Glutamatergic neuron (in vitro differentiated cells): ENCODE data around the gene EIF4A3. TPM values are rescaled to one million over a fixed set of nuclear protein-coding genes. Genes with fewer than 3 reads are reported as not detected.
A peak's percentile ranks its signal among the peaks of the same experiment; 100 is the strongest.

Experiments
- DNase-seq: peaks from one replicate; pipeline ENCODE4 v3.0.0; 2022
- H3K27ac Mint-ChIP-seq: one replicate; pipeline ENCODE4 v1.8.0; 2020; ENCODE audit warnings: mild to moderate bottlenecking, mixed read lengths, inconsistent platforms; ENCODE audit not compliant: unreplicated experiment
- H3K27me3 Mint-ChIP-seq: one replicate; pipeline ENCODE4 v1.8.0; 2020; ENCODE audit warnings: mild to moderate bottlenecking, moderate library complexity, mixed read lengths, inconsistent platforms; ENCODE audit not compliant: unreplicated experiment
- H3K36me3 Mint-ChIP-seq: one replicate; pipeline ENCODE4 v1.8.0; 2020; ENCODE audit warnings: mild to moderate bottlenecking, mixed read lengths, inconsistent platforms; ENCODE audit not compliant: unreplicated experiment
- H3K4me1 Mint-ChIP-seq: one replicate; pipeline ENCODE4 v1.8.0; 2020; ENCODE audit warnings: mild to moderate bottlenecking, low read depth, mixed read lengths, inconsistent platforms; ENCODE audit not compliant: unreplicated experiment
- H3K4me3 Mint-ChIP-seq: one replicate; pipeline ENCODE4 v1.8.0; 2020; ENCODE audit warnings: mild to moderate bottlenecking, mixed read lengths, inconsistent platforms; ENCODE audit not compliant: unreplicated experiment
- H3K9me3 Mint-ChIP-seq: one replicate; pipeline ENCODE4 v1.8.0; 2020; ENCODE audit warnings: mild to moderate bottlenecking, moderate library complexity, mixed read lengths, inconsistent platforms; ENCODE audit not compliant: unreplicated experiment
- CTCF ChIP-seq: fragments of 200-600 bp; sonication (generic); IDR thresholded peaks from one replicate; pipeline ENCODE4 v1.5.0; 2021; ENCODE audit not compliant: partially characterized antibody, unreplicated experiment
- total RNA-seq: library from RNA; stranded (reverse); fragmentation: NEBNext Ultra II Directional; extraction: Animal tissue kit (Norgen Biotek cat#: 25700); gene quantifications from one replicate; pipeline ENCODE4 v1.2.1, GENCODE V29; 2021; ENCODE audit not compliant: unreplicated experiment

The EIF4A3 gene
- total RNA-seq, 1 donor from 2014 or later = 110 TPM

GRCh38 chr17:80106176-80106575, 40.8 kb downstream of the EIF4A3 start:
- Mint-ChIP-seq H3K27me3 (peaks cover 13% of the 10 kb centered on the region), H3K36me3 (no peaks in the 10 kb centered on the region), H3K4me3 (no peak overlapping the region), H3K4me1 (peaks cover 25% of the 10 kb centered on the region), H3K9me3 (peaks cover 23% of the 10 kb centered on the region), H3K27ac (peak overlapping the region; percentile 66)
- TF ChIP-seq CTCF = no peak
- no peak for DNase-seq

DNA sequence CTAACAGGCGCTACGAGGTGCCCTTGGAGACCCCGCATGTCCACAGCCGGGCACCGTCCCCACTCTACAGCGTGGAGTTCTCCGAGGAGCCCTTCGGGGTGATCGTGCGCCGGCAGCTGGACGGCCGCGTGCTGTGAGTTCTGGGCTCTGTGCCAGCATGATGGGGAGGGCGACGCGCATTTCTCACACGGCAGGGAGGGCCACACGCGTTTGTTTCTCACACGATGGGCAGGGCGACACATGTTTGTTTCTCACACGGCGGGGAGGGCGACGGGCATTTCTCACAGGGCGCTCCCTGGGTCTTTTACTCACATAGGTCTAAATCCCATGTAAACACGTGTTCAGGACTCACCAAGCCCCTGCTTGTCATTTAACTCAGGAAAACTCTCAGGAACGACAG, 41.2 kb downstream of the EIF4A3 start:
- Mint-ChIP-seq H3K36me3 (no peaks in the 10 kb centered on the region), H3K4me1 (peaks cover 26% of the 10 kb centered on the region), H3K27me3 (peaks cover 15% of the 10 kb centered on the region), H3K4me3 (no peak overlapping the region), H3K9me3 (peaks cover 24% of the 10 kb centered on the region), H3K27ac (peak overlapping the region; percentile 66)
- DNase-seq = no peak
- no peak for TF ChIP-seq CTCF

DNA sequence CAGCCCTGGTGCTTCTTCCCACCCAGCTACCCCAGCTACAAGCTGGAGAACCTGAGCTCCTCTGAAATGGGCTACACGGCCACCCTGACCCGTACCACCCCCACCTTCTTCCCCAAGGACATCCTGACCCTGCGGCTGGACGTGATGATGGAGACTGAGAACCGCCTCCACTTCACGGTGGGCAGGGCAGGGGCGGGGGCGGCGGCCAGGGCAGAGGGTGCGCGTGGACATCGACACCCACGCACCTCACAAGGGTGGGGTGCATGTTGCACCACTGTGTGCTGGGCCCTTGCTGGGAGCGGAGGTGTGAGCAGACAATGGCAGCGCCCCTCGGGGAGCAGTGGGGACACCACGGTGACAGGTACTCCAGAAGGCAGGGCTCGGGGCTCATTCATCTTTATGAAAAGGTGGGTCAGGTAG, 42.0 kb downstream of the EIF4A3 start:
- H3K4me1 Mint-ChIP-seq = peaks cover 27% of the 10 kb centered on the region
- no peak overlapping the region for H3K4me3 Mint-ChIP-seq
- DNase-seq = no peak
- no peaks in the 10 kb centered on the region for H3K36me3 Mint-ChIP-seq
- peaks cover 27% of the 10 kb centered on the region for H3K9me3 Mint-ChIP-seq
- TF ChIP-seq CTCF = no peak
- peak overlapping the region; percentile 12 for H3K27ac Mint-ChIP-seq
- peaks cover 16% of the 10 kb centered on the region for H3K27me3 Mint-ChIP-seq

DNA sequence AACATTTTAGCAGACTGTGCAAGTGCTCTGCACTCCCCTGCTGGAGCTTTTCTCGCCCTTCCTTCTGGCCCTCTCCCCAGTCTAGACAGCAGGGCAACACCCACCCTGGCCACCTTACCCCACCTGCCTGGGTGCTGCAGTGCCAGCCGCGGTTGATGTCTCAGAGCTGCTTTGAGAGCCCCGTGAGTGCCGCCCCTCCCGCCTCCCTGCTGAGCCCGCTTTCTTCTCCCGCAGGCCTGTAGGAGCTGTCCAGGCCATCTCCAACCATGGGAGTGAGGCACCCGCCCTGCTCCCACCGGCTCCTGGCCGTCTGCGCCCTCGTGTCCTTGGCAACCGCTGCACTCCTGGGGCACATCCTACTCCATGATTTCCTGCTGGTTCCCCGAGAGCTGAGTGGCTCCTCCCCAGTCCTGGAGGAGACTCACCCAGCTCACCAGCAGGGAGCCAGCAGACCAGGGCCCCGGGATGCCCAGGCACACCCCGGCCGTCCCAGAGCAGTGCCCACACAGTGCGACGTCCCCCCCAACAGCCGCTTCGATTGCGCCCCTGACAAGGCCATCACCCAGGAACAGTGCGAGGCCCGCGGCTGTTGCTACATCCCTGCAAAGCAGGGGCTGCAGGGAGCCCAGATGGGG, 42.5 kb downstream of the EIF4A3 start:
- Mint-ChIP-seq H3K27ac (no peak overlapping the region), H3K4me3 (peak overlapping the region; percentile 100), H3K36me3 (no peaks in the 10 kb centered on the region), H3K4me1 (peaks cover 27% of the 10 kb centered on the region), H3K27me3 (peaks cover 16% of the 10 kb centered on the region), H3K9me3 (peaks cover 27% of the 10 kb centered on the region)
- DNase-seq = no peak
- TF ChIP-seq CTCF = no peak

GRCh38 chr17:80103449-80104085, 43.4 kb downstream of the EIF4A3 start:
- Mint-ChIP-seq H3K27me3 (peaks cover 16% of the 10 kb centered on the region), H3K4me1 (peaks cover 27% of the 10 kb centered on the region), H3K9me3 (peaks cover 26% of the 10 kb centered on the region), H3K4me3 (peak overlapping the region; percentile 100), H3K27ac (peak overlapping the region; percentile 100), H3K36me3 (no peaks in the 10 kb centered on the region)
- TF ChIP-seq CTCF = no peak
- DNase-seq = no peak
